A204.1 (cell line): ENCODE results near the gene ENTREP1.
"Not testable (repeated sequence)": the region's sequence is repeated elsewhere in the genome, so short reads cannot be mapped to it uniquely, and the experiment has no call there.

Experiments
- FAIRE-seq: peaks from 2 replicates; lab custom pipeline; 2012; peaks lifted over from hg19 to GRCh38; lab: Jason Lieb, UNC

The ENTREP1 gene

GRCh38 chr9:69412741-69413150 is 87.7 kb downstream of the ENTREP1 start:
- FAIRE-seq: no peak

- FAIRE-seq: no peak
These were observed 95.7 kb downstream of the ENTREP1 start for GRCh38 chr9:69420611-69421270.

GRCh38 chr9:69421908-69422801 is 97.1 kb downstream of the ENTREP1 start:
- no peak for FAIRE-seq

- no peak for FAIRE-seq
These were observed 100.3 kb downstream of the ENTREP1 start for GRCh38 chr9:69425136-69425801.

GRCh38 chr9:69427286-69427685 is 102.3 kb downstream of the ENTREP1 start:
- FAIRE-seq: no peak

- FAIRE-seq: no peak
These were observed 103.2 kb downstream of the ENTREP1 start for GRCh38 chr9:69428017-69428785.

GRCh38 chr9:69429281-69429680 is 104.3 kb downstream of the ENTREP1 start:
- no peak for FAIRE-seq

- FAIRE-seq: no peak
These were observed 105.2 kb downstream of the ENTREP1 start for GRCh38 chr9:69430206-69430605.

- no peak for FAIRE-seq
These were observed 106.2 kb downstream of the ENTREP1 start for GRCh38 chr9:69431203-69431602.

GRCh38 chr9:69431777-69432176 is 106.8 kb downstream of the ENTREP1 start:
- no peak for FAIRE-seq

- FAIRE-seq: no peak
These were observed 107.6 kb downstream of the ENTREP1 start for GRCh38 chr9:69432623-69433022.

GRCh38 chr9:69433392-69433791 is 108.4 kb downstream of the ENTREP1 start:
- FAIRE-seq: no peak

GRCh38 chr9:69433968-69434367 is 109.0 kb downstream of the ENTREP1 start:
- FAIRE-seq: no peak

- not testable (repeated sequence) for FAIRE-seq
These were observed 114.6 kb downstream of the ENTREP1 start for GRCh38 chr9:69439654-69440053.

- not testable (repeated sequence) for FAIRE-seq
These were observed 115.4 kb downstream of the ENTREP1 start for GRCh38 chr9:69440254-69440955.
